ENCODE results near the gene VWA3B. TPM values are rescaled to one million over a fixed set of nuclear protein-coding genes. Genes with fewer than 3 reads are reported as not detected.

The VWA3B gene
- total RNA-seq, 2 experiments from 2014 or later = not detected

GRCh38 chr2:98293030-98293429, 206.1 kb downstream of the VWA3B start:
- Histone ChIP-seq H3K27ac (ENCODE audit: low read depth, low read length, poor library complexity, severe bottlenecking) (no peak overlapping the region), H3K4me1 (ENCODE audit: insufficient read depth, low read length, poor library complexity, severe bottlenecking) (no peaks in the 10 kb centered on the region), H3K4me2 (ENCODE audit: low read length) (no peak overlapping the region), H3K79me2 (ENCODE audit: insufficient read depth, low read depth, low read length) (no peaks in the 10 kb centered on the region), H3K36me3 (ENCODE audit: insufficient read depth, low read length) (no peaks in the 10 kb centered on the region), H4K20me1 (ENCODE audit: insufficient read depth, low read length) (no peaks in the 10 kb centered on the region), H3K9me2 (ENCODE audit: insufficient read depth, low read length) (no peaks in the 10 kb centered on the region), H3K9me3 (ENCODE audit: low read length) (peaks cover 18% of the 10 kb centered on the region; the same call in 1 of the 2 replicates), H2AFZ (ENCODE audit: low read length) (no peak overlapping the region), H3K4me3 (ENCODE audit: low read depth, low read length, poor library complexity, severe bottlenecking) (no peak overlapping the region)
- ChIA-PET CTCF (ENCODE audit: unreplicated experiment) (no interaction called here), POLR2A (no interaction called here)
- intact Hi-C loops (cut with micrococcal nuclease; ENCODE audit: unreplicated experiment) = no loop called here
- BruUV-seq (replicated peaks) = no TSS peak
- no peak for TF ChIP-seq CTCF (conservative IDR thresholded peaks at IDR 0.05; ENCODE audit: low read length)
- TF ChIP-seq EZH2phosphoT487 (IDR thresholded peaks at IDR 0.05; ENCODE audit: borderline replicate concordance, low read depth, low read length) = no peak
- DNase-seq (ENCODE audit: low spot score) = no peak

GRCh38 chr2:98293931-98294687, 207.1 kb downstream of the VWA3B start:
- Histone ChIP-seq H3K4me2 (ENCODE audit: low read length) (no peak overlapping the region), H3K4me1 (ENCODE audit: insufficient read depth, low read length, poor library complexity, severe bottlenecking) (no peaks in the 10 kb centered on the region), H3K9me2 (ENCODE audit: insufficient read depth, low read length) (no peaks in the 10 kb centered on the region), H3K36me3 (ENCODE audit: insufficient read depth, low read length) (no peaks in the 10 kb centered on the region), H4K20me1 (ENCODE audit: insufficient read depth, low read length) (no peaks in the 10 kb centered on the region), H3K79me2 (ENCODE audit: insufficient read depth, low read depth, low read length) (no peaks in the 10 kb centered on the region), H2AFZ (ENCODE audit: low read length) (no peak overlapping the region), H3K9me3 (ENCODE audit: low read length) (0 out of 2 replicates have a peak, but pooled peaks cover 12% of the 10 kb centered on the region), H3K27ac (ENCODE audit: low read depth, low read length, poor library complexity, severe bottlenecking) (no peak overlapping the region), H3K4me3 (ENCODE audit: low read depth, low read length, poor library complexity, severe bottlenecking) (no peak overlapping the region)
- DNase-seq (ENCODE audit: low spot score) = no peak
- TF ChIP-seq EZH2phosphoT487 (IDR thresholded peaks at IDR 0.05; ENCODE audit: borderline replicate concordance, low read depth, low read length) = no peak
- no peak for TF ChIP-seq CTCF (conservative IDR thresholded peaks at IDR 0.05; ENCODE audit: low read length)
- BruUV-seq (replicated peaks) = no TSS peak
- intact Hi-C loops (cut with micrococcal nuclease; ENCODE audit: unreplicated experiment) = no loop called here
- POLR2A ChIA-PET = interaction anchor here (0.6 kb wide), 1 partner anchor 491 kb away, joined by 3 read pairs; no protein-coding TSS in a partner anchor
- CTCF ChIA-PET (ENCODE audit: unreplicated experiment) = no interaction called here

GRCh38 chr2:98294711-98295110, 207.7 kb downstream of the VWA3B start:
- Histone ChIP-seq H3K4me3 (ENCODE audit: low read depth, low read length, poor library complexity, severe bottlenecking) (no peak overlapping the region), H3K79me2 (ENCODE audit: insufficient read depth, low read depth, low read length) (no peaks in the 10 kb centered on the region), H4K20me1 (ENCODE audit: insufficient read depth, low read length) (no peaks in the 10 kb centered on the region), H3K27ac (ENCODE audit: low read depth, low read length, poor library complexity, severe bottlenecking) (no peak overlapping the region), H3K36me3 (ENCODE audit: insufficient read depth, low read length) (no peaks in the 10 kb centered on the region), H2AFZ (ENCODE audit: low read length) (no peak overlapping the region), H3K4me2 (ENCODE audit: low read length) (no peak overlapping the region), H3K9me3 (ENCODE audit: low read length) (0 out of 2 replicates have a peak, but pooled peaks cover 8% of the 10 kb centered on the region), H3K4me1 (ENCODE audit: insufficient read depth, low read length, poor library complexity, severe bottlenecking) (no peaks in the 10 kb centered on the region), H3K9me2 (ENCODE audit: insufficient read depth, low read length) (no peaks in the 10 kb centered on the region)
- intact Hi-C loops (cut with micrococcal nuclease; ENCODE audit: unreplicated experiment) = no loop called here
- ChIA-PET CTCF (ENCODE audit: unreplicated experiment) (no interaction called here), POLR2A (no interaction called here)
- no peak for TF ChIP-seq CTCF (conservative IDR thresholded peaks at IDR 0.05; ENCODE audit: low read length)
- TF ChIP-seq EZH2phosphoT487 (IDR thresholded peaks at IDR 0.05; ENCODE audit: borderline replicate concordance, low read depth, low read length) = no peak
- no TSS peak for BruUV-seq (replicated peaks)
- DNase-seq (ENCODE audit: low spot score) = no peak
